Measurements from ENCODE around the gene LGALS9. TPM values are rescaled to one million over a fixed set of nuclear protein-coding genes. Genes with fewer than 3 reads are reported as not detected.

LGALS9 gene
- total RNA-seq = 185 TPM
- long read RNA-seq, transcript LGALS9-201 (10 exons, 3,018 nt) = major isoform, 28 of 99 reads
- long read RNA-seq, transcript LGALS9-206 (6 exons, 2,349 nt) = minor isoform, 13 of 99 reads
- long read RNA-seq, transcript LGALS9-203 (11 exons, 3,114 nt) = minor isoform, 14 of 99 reads
- long read RNA-seq, partial matches to known transcripts = 27 of 99 reads
- long read RNA-seq, other reads (novel, unspliced or antisense) = 13 of 99 reads

GRCh38 chr17:27630607-27631410, at the start of gene LGALS9:
LGALS9 (plus strand) TSS chr17:27631188; CDS start chr17:27631266, 78 bp downstream.
- H3K4me3 ChIP-seq = peak within 1 kb of the TSS; percentile 54
- no peaks in the 10 kb centered on the region for H3K27me3 ChIP-seq
- no peak for TF ChIP-seq CTCF (IDR thresholded peaks at IDR 0.05)
- H3K36me3 ChIP-seq = no peaks in the 10 kb centered on the region
- no peaks in the 10 kb centered on the region for H3K9me3 ChIP-seq
- DNase-seq (no peak), ATAC-seq (peak; percentile 76)
- intact Hi-C loops (cut with DNase I) = no loop called here
- H3K27ac ChIP-seq = peak within 1 kb of the TSS; percentile 75
- H3K4me1 ChIP-seq = peaks cover 27% of the 10 kb centered on the region

- Histone ChIP-seq H3K4me3 (no peak overlapping the region), H3K27me3 (no peaks in the 10 kb centered on the region), H3K27ac (no peak overlapping the region), H3K36me3 (peaks cover 22% of the 10 kb centered on the region), H3K4me1 (peaks cover 13% of the 10 kb centered on the region), H3K9me3 (no peaks in the 10 kb centered on the region)
- TF ChIP-seq CTCF (IDR thresholded peaks at IDR 0.05) = no peak
- DNase-seq = no peak
- ATAC-seq = no peak
- intact Hi-C loops (cut with DNase I) = no loop called here
Measured at GRCh38 chr17:27582696-27583095, 48.3 kb upstream of the LGALS9 start.

GRCh38 chr17:27585153-27585681, 45.8 kb upstream of the LGALS9 start:
- H3K4me3 ChIP-seq = no peak overlapping the region
- TF ChIP-seq CTCF (IDR thresholded peaks at IDR 0.05) = no peak
- H3K4me1 ChIP-seq = no peaks in the 10 kb centered on the region
- no peak overlapping the region for H3K27ac ChIP-seq
- peaks cover 42% of the 10 kb centered on the region for H3K36me3 ChIP-seq
- H3K27me3 ChIP-seq = no peaks in the 10 kb centered on the region
- no peaks in the 10 kb centered on the region for H3K9me3 ChIP-seq
- no peak for DNase-seq
- intact Hi-C loops (cut with DNase I) = no loop called here
- ATAC-seq = no peak

GRCh38 chr17:27585792-27586191, 45.2 kb upstream of the LGALS9 start:
- intact Hi-C loops (cut with DNase I) = no loop called here
- DNase-seq = no peak
- H3K27ac ChIP-seq = no peak overlapping the region
- H3K9me3 ChIP-seq = no peaks in the 10 kb centered on the region
- H3K36me3 ChIP-seq = peaks cover 42% of the 10 kb centered on the region
- no peaks in the 10 kb centered on the region for H3K27me3 ChIP-seq
- TF ChIP-seq CTCF (IDR thresholded peaks at IDR 0.05) = no peak
- ATAC-seq = no peak
- H3K4me3 ChIP-seq = no peak overlapping the region
- no peaks in the 10 kb centered on the region for H3K4me1 ChIP-seq

GRCh38 chr17:27586203-27586721, 44.7 kb upstream of the LGALS9 start:
- H3K36me3 ChIP-seq = peaks cover 42% of the 10 kb centered on the region
- ATAC-seq = no peak
- no peak for DNase-seq
- intact Hi-C loops (cut with DNase I) = no loop called here
- no peak for TF ChIP-seq CTCF (IDR thresholded peaks at IDR 0.05)
- H3K27ac ChIP-seq = no peak overlapping the region
- H3K4me1 ChIP-seq = no peaks in the 10 kb centered on the region
- H3K9me3 ChIP-seq = no peaks in the 10 kb centered on the region
- no peaks in the 10 kb centered on the region for H3K27me3 ChIP-seq
- H3K4me3 ChIP-seq = no peak overlapping the region
